ENCODE data around the gene ZNF385B.

ZNF385B gene

GRCh38 chr2:179622112-179622511, 239.3 kb downstream of the ZNF385B start:
- no peak overlapping the region for H3K4me3 ChIP-seq (ENCODE audit: low read depth, low read length)
- TF ChIP-seq CTCF (IDR thresholded peaks at IDR 0.05; ENCODE audit: borderline replicate concordance, insufficient read depth, low read depth, low read length), result no peak

- H3K4me3 ChIP-seq (ENCODE audit: low read depth, low read length), result no peak overlapping the region
- TF ChIP-seq CTCF (IDR thresholded peaks at IDR 0.05; ENCODE audit: borderline replicate concordance, insufficient read depth, low read depth, low read length), result no peak
Measured at GRCh38 chr2:179619947-179620467, 241.4 kb downstream of the ZNF385B start.

- no peak overlapping the region for H3K4me3 ChIP-seq (ENCODE audit: low read depth, low read length)
- no peak for TF ChIP-seq CTCF (IDR thresholded peaks at IDR 0.05; ENCODE audit: borderline replicate concordance, insufficient read depth, low read depth, low read length)
Measured at GRCh38 chr2:179614121-179614520, 247.3 kb downstream of the ZNF385B start.

GRCh38 chr2:179613701-179614100, 247.7 kb downstream of the ZNF385B start:
- no peak overlapping the region for H3K4me3 ChIP-seq (ENCODE audit: low read depth, low read length)
- no peak for TF ChIP-seq CTCF (IDR thresholded peaks at IDR 0.05; ENCODE audit: borderline replicate concordance, insufficient read depth, low read depth, low read length)

GRCh38 chr2:179613299-179613651, 248.1 kb downstream of the ZNF385B start:
- no peak overlapping the region for H3K4me3 ChIP-seq (ENCODE audit: low read depth, low read length)
- TF ChIP-seq CTCF (IDR thresholded peaks at IDR 0.05; ENCODE audit: borderline replicate concordance, insufficient read depth, low read depth, low read length), result no peak

GRCh38 chr2:179612591-179613298, 248.7 kb downstream of the ZNF385B start:
- no peak for TF ChIP-seq CTCF (IDR thresholded peaks at IDR 0.05; ENCODE audit: borderline replicate concordance, insufficient read depth, low read depth, low read length)
- H3K4me3 ChIP-seq (ENCODE audit: low read depth, low read length), result no peak overlapping the region

- TF ChIP-seq CTCF (IDR thresholded peaks at IDR 0.05; ENCODE audit: borderline replicate concordance, insufficient read depth, low read depth, low read length), result no peak
- H3K4me3 ChIP-seq (ENCODE audit: low read depth, low read length), result no peak overlapping the region
Measured at GRCh38 chr2:179612108-179612507, 249.3 kb downstream of the ZNF385B start.
